H1 (cell line): Measurements from ENCODE around the gene SELENOF. TPM values are rescaled to one million over a fixed set of nuclear protein-coding genes. Genes with fewer than 3 reads are reported as not detected.

Source experiments
- CTCF ChIA-PET: fragments of 300-600 bp; sonication (Branson Sonifier 250); formaldehyde crosslinking; loops from one replicate; lab custom pipeline; 2021; ENCODE audit not compliant: partially characterized antibody; lab: Charles Lee
- POLR2A ChIA-PET: fragments of 300-600 bp; sonication (Branson Sonifier 250); formaldehyde crosslinking; loops from one replicate; lab custom pipeline; 2021; ENCODE audit warnings: inconsistent platforms; ENCODE audit not compliant: partially characterized antibody; lab: Charles Lee
- DNase-seq, 2 experiments: peaks; one replicate each; pipeline versions ENCODE4 v3.0.0 to v3.0.0-alpha.2; 2010 to 2022; ENCODE audit warnings: low spot score in 2 of 2, low read depth in 1 of 2, mixed read lengths in 1 of 2
- FAIRE-seq: peaks from 2 replicates; lab custom pipeline; 2011; peaks lifted over from hg19 to GRCh38; lab: Jason Lieb, UNC
- H2AFZ ChIP-seq: 2 replicates; pipeline ENCODE4 v1.8.1; 2012; ENCODE audit warnings: low read length, inconsistent platforms
- H2AK5ac ChIP-seq: 2 replicates; pipeline ENCODE4 v1.6.1; 2013; ENCODE audit warnings: low read depth, low read length
- H2BK120ac ChIP-seq: replicated peaks from 2 replicates; pipeline ENCODE3; 2013; ENCODE audit warnings: low read depth, low read length, inconsistent platforms
- H2BK12ac ChIP-seq: 2 replicates; pipeline ENCODE4 v1.6.1; 2013; ENCODE audit warnings: low read depth, low read length
- H2BK15ac ChIP-seq: 2 replicates; pipeline ENCODE4 v1.6.1; 2013; ENCODE audit warnings: low read length
- H2BK20ac ChIP-seq: 2 replicates; pipeline ENCODE4 v1.6.1; 2013; ENCODE audit warnings: low read length
- H2BK5ac ChIP-seq: 2 replicates; pipeline ENCODE4 v1.6.1; 2013; ENCODE audit warnings: low read depth, low read length
- H3K14ac ChIP-seq: 2 replicates; pipeline ENCODE4 v1.6.1; 2013; ENCODE audit warnings: inconsistent platforms; ENCODE audit not compliant: insufficient read length
- H3K18ac ChIP-seq: 2 replicates; pipeline ENCODE4 v1.6.1; 2013; ENCODE audit warnings: low read length; ENCODE audit errors: extremely low read depth
- H3K23ac ChIP-seq: 2 replicates; pipeline ENCODE4 v1.6.1; 2013; ENCODE audit warnings: inconsistent platforms; ENCODE audit not compliant: insufficient read length
- H3K23me2 ChIP-seq: 2 replicates; pipeline ENCODE4 v1.6.1; 2013; ENCODE audit warnings: low read depth, low read length
- H3K27ac ChIP-seq: 2 replicates; pipeline ENCODE4 v1.6.1; 2011; ENCODE audit warnings: low read depth, low read length, inconsistent platforms
- H3K27me3 ChIP-seq, 4 experiments: replicated peaks in 1 of 4; 1 replicate in 1 of 4; 2 replicates in 3 of 4; pipeline versions ENCODE4 v1.6.1 to v1.8.1; 2011 to 2013; ENCODE audit warnings: low read length in 3 of 4, mild to moderate bottlenecking in 3 of 4, inconsistent platforms in 2 of 4, mixed read lengths in 2 of 4, moderate library complexity in 1 of 4; ENCODE audit not compliant: control insufficient read depth in 3 of 4, insufficient read depth in 3 of 4; ENCODE audit errors: extremely low read depth in 1 of 4
- H3K36me3 ChIP-seq, 4 experiments: 2 replicates each; pipeline versions ENCODE4 v1.6.1 to v1.8.1; 2011 to 2013; ENCODE audit warnings: mild to moderate bottlenecking in 4 of 4, low read length in 3 of 4, moderate library complexity in 2 of 4, control low read depth in 1 of 4, inconsistent platforms in 1 of 4; ENCODE audit not compliant: insufficient read depth in 4 of 4, control insufficient read depth in 2 of 4
- H3K4ac ChIP-seq: replicated peaks from 2 replicates; pipeline ENCODE3; 2013; ENCODE audit warnings: low read length, low read depth, mixed read lengths, inconsistent platforms; ENCODE audit not compliant: insufficient read length
- H3K4me1 ChIP-seq, 4 experiments: replicated peaks in 1 of 4; 1 replicate in 1 of 4; 2 replicates in 3 of 4; pipeline versions ENCODE4 v1.6.1 to v1.8.1; 2011 to 2013; ENCODE audit warnings: low read length in 3 of 4, inconsistent platforms in 2 of 4, mixed read lengths in 1 of 4; ENCODE audit not compliant: insufficient read depth in 4 of 4, control insufficient read depth in 3 of 4
- H3K4me2 ChIP-seq, 2 experiments: 2 replicates each; pipeline versions ENCODE4 v1.6.1 to v1.8.1; 2011 to 2013; ENCODE audit warnings: low read depth in 2 of 2, low read length in 2 of 2, control low read depth in 1 of 2, inconsistent platforms in 1 of 2, mild to moderate bottlenecking in 1 of 2; ENCODE audit not compliant: insufficient read depth in 1 of 2
- H3K4me3 ChIP-seq, 4 experiments: fragments of 200-600, 300-600 bp in 1 of 4; sonication (generic), shearing (Covaris generic), sonication (Bioruptor Twin) in 1 of 4; 2 replicates each; pipeline versions ENCODE4 v1.5.1 to v1.8.1; 2011 to 2016; ENCODE audit warnings: low read length in 4 of 4, low read depth in 3 of 4, control low read depth in 2 of 4, inconsistent platforms in 2 of 4, mild to moderate bottlenecking in 2 of 4, mixed read lengths in 1 of 4, moderate library complexity in 1 of 4; ENCODE audit not compliant: insufficient read depth in 2 of 4; ENCODE audit errors: extremely low read depth in 1 of 4
- H3K56ac ChIP-seq: replicated peaks from 2 replicates; pipeline ENCODE3; 2013; ENCODE audit warnings: low read depth, mild to moderate bottlenecking, mixed read lengths, low read length, inconsistent platforms; ENCODE audit not compliant: insufficient read length
- H3K79me1 ChIP-seq: 2 replicates; pipeline ENCODE4 v1.6.1; 2013; ENCODE audit warnings: low read depth, low read length, control low read depth
- H3K79me2 ChIP-seq, 2 experiments: 2 replicates each; pipeline versions ENCODE4 v1.6.1 to v1.8.1; 2012 to 2013; ENCODE audit warnings: low read length in 2 of 2, mild to moderate bottlenecking in 2 of 2, inconsistent platforms in 1 of 2; ENCODE audit not compliant: insufficient read depth in 2 of 2, control insufficient read depth in 1 of 2
- H3K9ac ChIP-seq, 4 experiments: replicated peaks in 1 of 4; 1 replicate in 1 of 4; 2 replicates in 3 of 4; pipeline versions ENCODE4 v1.6.1 to v1.8.1; 2011 to 2013; ENCODE audit warnings: low read depth in 3 of 4, low read length in 3 of 4, control low read depth in 2 of 4, mild to moderate bottlenecking in 2 of 4, moderate library complexity in 2 of 4, inconsistent platforms in 1 of 4; ENCODE audit errors: extremely low read depth in 1 of 4
- H3K9me3 ChIP-seq, 2 experiments: 2 replicates each; pipeline versions ENCODE4 v1.6.1 to v1.8.1; 2012 to 2013; ENCODE audit warnings: mild to moderate bottlenecking in 2 of 2, moderate library complexity in 2 of 2, control low read depth in 1 of 2, inconsistent platforms in 1 of 2, low read depth in 1 of 2, low read length in 1 of 2, mixed read lengths in 1 of 2; ENCODE audit not compliant: insufficient read depth in 2 of 2
- H4K20me1 ChIP-seq, 2 experiments: replicated peaks in 1 of 2; 2 replicates each; pipeline versions ENCODE3 to v1.8.1; 2011 to 2013; ENCODE audit warnings: inconsistent platforms in 2 of 2, low read length in 2 of 2, mild to moderate bottlenecking in 1 of 2; ENCODE audit not compliant: insufficient read depth in 2 of 2, control insufficient read depth in 1 of 2
- H4K5ac ChIP-seq: 2 replicates; pipeline ENCODE4 v1.6.1; 2013; ENCODE audit warnings: low read length, low read depth, mixed read lengths, inconsistent platforms; ENCODE audit not compliant: insufficient read length
- H4K8ac ChIP-seq: 2 replicates; pipeline ENCODE4 v1.8.0; 2013; ENCODE audit warnings: mild to moderate bottlenecking, moderate library complexity, low read length, inconsistent platforms; ENCODE audit not compliant: insufficient read depth; ENCODE audit errors: extremely low read depth
- H4K91ac ChIP-seq: replicated peaks from 2 replicates; pipeline ENCODE3; 2013; ENCODE audit warnings: low read length, mixed read lengths, inconsistent platforms; ENCODE audit not compliant: insufficient read length
- JUND ChIP-seq: IDR thresholded peaks from 2 replicates; pipeline ENCODE4 v1.6.1; 2011; ENCODE audit warnings: mild to moderate bottlenecking, improper control_type of control experiment, low read length
- WGBS, 2 experiments: shearing (Covaris generic) in 1 of 2; methylation state at CpG; one replicate each; pipeline versions ENCODE4 v1.1.6 to v1.1.7; 2013 to 2015; ENCODE audit warnings: low lambda C conversion rate in 2 of 2, mixed read lengths in 2 of 2, inconsistent platforms in 1 of 2, low coverage in 1 of 2, missing lambda C conversion rate in 1 of 2; ENCODE audit not compliant: insufficient replicate concordance in 2 of 2, insufficient coverage in 1 of 2, insufficient read length in 1 of 2; ENCODE audit errors: extremely low coverage in 1 of 2, missing lambda C conversion rate in 1 of 2; 5-methylcytosine and 5-hydroxymethylcytosine counted together
- polyA plus RNA-seq, 7 experiments: library from polyadenylated mRNA; depleted of rRNA in 3 of 7; stranded (reverse) in 5 of 7; unstranded in 2 of 7; fragments of >200 nt in 5 of 7; fragments of 200-250 nt in 2 of 7; gene quantifications; 1 replicate in 5 of 7; 2 replicates in 1 of 7; 4 replicates in 1 of 7; pipeline versions ENCODE4 v1.2.1 to v1.2.3, GENCODE V29; 2011 to 2013; ENCODE audit warnings: missing spikeins in 2 of 7, mixed read lengths in 2 of 7
- total RNA-seq: library from RNA; stranded (reverse); fragmentation: NEBNext Ultra II Directional; extraction: Animal tissue kit (Norgen Biotek cat#: 25700); gene quantifications from 2 replicates; pipeline ENCODE4 v1.2.1, GENCODE V29; 2021
- TF ChIP-seq, protein P1 (sequence below): IDR thresholded peaks from 2 replicates; pipeline ENCODE4 v1.6.1; 2011; ENCODE audit warnings: low read length, improper control_type of control experiment

The SELENOF gene
- total and polyA plus RNA-seq, 2 of the 8 experiments (the other 6 are each of a cell fraction or from before 2014, with no cell fraction given), result 70.7 to 163 TPM

DNA sequence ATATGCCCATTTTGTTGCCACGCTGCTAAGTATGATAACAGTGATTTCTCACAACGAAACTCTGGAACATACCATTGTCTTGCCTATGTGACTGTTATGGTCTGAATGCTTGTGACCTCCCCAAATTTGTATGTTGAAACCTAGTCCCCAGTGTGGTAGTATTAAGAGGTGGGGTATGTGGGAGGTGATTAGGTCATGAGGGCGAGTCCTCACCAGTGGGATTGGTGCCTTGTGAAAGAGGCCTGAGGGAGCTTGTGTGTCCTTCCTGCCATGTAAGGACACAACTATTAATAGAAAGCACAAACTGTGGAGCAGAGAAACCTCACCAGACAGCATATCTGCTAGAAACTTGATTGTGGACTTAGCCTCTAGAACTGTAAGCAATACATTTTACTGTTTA lies 84.6 kb downstream of the SELENOF start:
- Histone ChIP-seq H3K27ac (no peak overlapping the region), H3K79me2 (no peaks in the 10 kb centered on the region), H3K18ac (no peak overlapping the region), H3K36me3 (no peaks in the 10 kb centered on the region), H3K79me1 (no peaks in the 10 kb centered on the region), H4K20me1 (no peaks in the 10 kb centered on the region), H4K5ac (no peak overlapping the region), H3K56ac (no peak overlapping the region), H4K8ac (no peak overlapping the region), H4K91ac (no peak overlapping the region), H2BK120ac (no peak overlapping the region), H2BK12ac (no peak overlapping the region), H3K4me2 (no peak overlapping the region), H3K4me3 (no peak overlapping the region), H3K23me2 (no peaks in the 10 kb centered on the region), H2BK5ac (no peak overlapping the region), H3K23ac (no peak overlapping the region), H3K4me1 (no peaks in the 10 kb centered on the region; a peak in 1 of 7 replicates), H3K9me3 (no peaks in the 10 kb centered on the region), H3K9ac (no peak overlapping the region), H3K14ac (no peak overlapping the region), H2AK5ac (no peak overlapping the region), H2AFZ (0 out of 2 replicates have a peak overlapping the region, but pooled peaks have one; percentile 10), H3K27me3 (no peaks in the 10 kb centered on the region), H3K4ac (no peak overlapping the region), H2BK15ac (no peak overlapping the region), H2BK20ac (no peak overlapping the region)
- POLR2A ChIA-PET, result interaction anchor here (0.6 to 0.7 kb wide), 2 partner anchors 16 to 289 kb away, joined by 3 read pairs; no protein-coding TSS in a partner anchor
- no peak for FAIRE-seq
- WGBS, 2 experiments, result 96% methylated on average over 3 of the region's 3 CpGs; no CpG with 5 or more reads in 1 of the 2 experiments
- CTCF ChIA-PET, result interaction anchor here (0.6 to 1.7 kb wide), 3 partner anchors 13 to 135 kb away, joined by 3 to 4 read pairs (median 4); no protein-coding TSS in a partner anchor
- no peak for DNase-seq
- TF ChIP-seq JUND, result no peak
- TF ChIP-seq, protein P1, sequence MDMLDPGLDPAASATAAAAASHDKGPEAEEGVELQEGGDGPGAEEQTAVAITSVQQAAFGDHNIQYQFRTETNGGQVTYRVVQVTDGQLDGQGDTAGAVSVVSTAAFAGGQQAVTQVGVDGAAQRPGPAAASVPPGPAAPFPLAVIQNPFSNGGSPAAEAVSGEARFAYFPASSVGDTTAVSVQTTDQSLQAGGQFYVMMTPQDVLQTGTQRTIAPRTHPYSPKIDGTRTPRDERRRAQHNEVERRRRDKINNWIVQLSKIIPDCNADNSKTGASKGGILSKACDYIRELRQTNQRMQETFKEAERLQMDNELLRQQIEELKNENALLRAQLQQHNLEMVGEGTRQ, result no peak
